Measurements from ENCODE around the gene BACE2.

- TF ChIP-seq CTCF (IDR thresholded peaks at IDR 0.05) (no peak), EP300 (IDR thresholded peaks at IDR 0.05) (no peak), POLR2AphosphoS5 (IDR thresholded peaks at IDR 0.05) (no peak)
Observed at GRCh38 chr21:41235201-41235600, 67.2 kb downstream of the BACE2 start.

Measured in suprapubic skin (tissue), 4 donors.